ENCODE data around the gene PHC2. TPM values are rescaled to one million over a fixed set of nuclear protein-coding genes. Genes with fewer than 3 reads are reported as not detected.

The PHC2 gene
- total and polyA plus RNA-seq, 2 experiments from 2014 or later: 77.5 to 121 TPM

DNA sequence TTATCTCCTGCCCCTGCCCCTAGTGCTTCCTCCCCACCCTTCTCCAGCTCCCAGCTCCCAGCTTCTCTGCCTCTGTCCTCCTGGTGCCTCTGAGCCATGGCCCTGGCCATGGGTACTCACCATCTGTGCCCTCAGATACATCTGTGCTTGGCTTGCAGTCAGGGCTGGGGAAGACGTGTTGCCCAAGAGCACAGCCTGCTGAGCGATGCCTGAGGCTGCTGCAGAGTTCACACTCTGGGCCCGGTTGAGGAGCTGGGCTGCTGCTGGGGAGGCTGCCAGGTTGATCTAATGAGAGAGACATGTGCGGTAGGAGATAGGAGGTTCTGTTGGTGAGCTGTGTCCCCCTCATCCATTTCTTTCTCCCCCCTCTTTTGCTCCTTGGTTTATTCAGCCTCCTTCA, 60.6 kb downstream of the PHC2 start:
- no peak for TF ChIP-seq EZH2phosphoT487 (IDR thresholded peaks at IDR 0.05; ENCODE audit: low read depth, severe bottlenecking, unreplicated experiment)
- no peak for TF ChIP-seq EZH2 (IDR thresholded peaks at IDR 0.05; ENCODE audit: borderline replicate concordance)
- TF ChIP-seq, protein P1, sequence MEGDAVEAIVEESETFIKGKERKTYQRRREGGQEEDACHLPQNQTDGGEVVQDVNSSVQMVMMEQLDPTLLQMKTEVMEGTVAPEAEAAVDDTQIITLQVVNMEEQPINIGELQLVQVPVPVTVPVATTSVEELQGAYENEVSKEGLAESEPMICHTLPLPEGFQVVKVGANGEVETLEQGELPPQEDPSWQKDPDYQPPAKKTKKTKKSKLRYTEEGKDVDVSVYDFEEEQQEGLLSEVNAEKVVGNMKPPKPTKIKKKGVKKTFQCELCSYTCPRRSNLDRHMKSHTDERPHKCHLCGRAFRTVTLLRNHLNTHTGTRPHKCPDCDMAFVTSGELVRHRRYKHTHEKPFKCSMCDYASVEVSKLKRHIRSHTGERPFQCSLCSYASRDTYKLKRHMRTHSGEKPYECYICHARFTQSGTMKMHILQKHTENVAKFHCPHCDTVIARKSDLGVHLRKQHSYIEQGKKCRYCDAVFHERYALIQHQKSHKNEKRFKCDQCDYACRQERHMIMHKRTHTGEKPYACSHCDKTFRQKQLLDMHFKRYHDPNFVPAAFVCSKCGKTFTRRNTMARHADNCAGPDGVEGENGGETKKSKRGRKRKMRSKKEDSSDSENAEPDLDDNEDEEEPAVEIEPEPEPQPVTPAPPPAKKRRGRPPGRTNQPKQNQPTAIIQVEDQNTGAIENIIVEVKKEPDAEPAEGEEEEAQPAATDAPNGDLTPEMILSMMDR (IDR thresholded peaks at IDR 0.05; ENCODE audit: poor library complexity): no peak
- H3K4me2 ChIP-seq: no peak overlapping the region
- no peaks in the 10 kb centered on the region for H3K9me3 ChIP-seq (ENCODE audit: low read depth)
- no peak overlapping the region for H2AFZ ChIP-seq
- H3K36me3 ChIP-seq (replicated peaks; ENCODE audit: insufficient read depth, low read depth): no peaks in the 10 kb centered on the region
- no peak overlapping the region for H3K4me3 ChIP-seq
- peaks cover 9% of the 10 kb centered on the region for H3K4me1 ChIP-seq (ENCODE audit: insufficient read depth)
- H3K79me2 ChIP-seq: no peaks in the 10 kb centered on the region
- H3K27ac ChIP-seq: no peak overlapping the region
- H3K9me2 ChIP-seq (replicated peaks; ENCODE audit: insufficient read depth): no peaks in the 10 kb centered on the region
- no peaks in the 10 kb centered on the region for H4K20me1 ChIP-seq (ENCODE audit: insufficient read depth, poor library complexity, severe bottlenecking)
- no peaks in the 10 kb centered on the region for H3K27me3 ChIP-seq
- no peak for DNase-seq (ENCODE audit: low spot score)
- WGBS (ENCODE audit: low lambda C conversion rate, missing lambda C conversion rate): 70% methylated on average over 4 of the region's 4 CpGs

GRCh38 chr1:33369764-33370163, 61.1 kb downstream of the PHC2 start:
- H3K27ac ChIP-seq: no peak overlapping the region
- no peak overlapping the region for H3K4me2 ChIP-seq
- H3K79me2 ChIP-seq: no peaks in the 10 kb centered on the region
- H3K27me3 ChIP-seq: no peaks in the 10 kb centered on the region
- no peak for TF ChIP-seq EZH2phosphoT487 (IDR thresholded peaks at IDR 0.05; ENCODE audit: low read depth, severe bottlenecking, unreplicated experiment)
- TF ChIP-seq, protein P1 (IDR thresholded peaks at IDR 0.05; ENCODE audit: poor library complexity): no peak
- TF ChIP-seq EZH2 (IDR thresholded peaks at IDR 0.05; ENCODE audit: borderline replicate concordance): no peak
- H4K20me1 ChIP-seq (ENCODE audit: insufficient read depth, poor library complexity, severe bottlenecking): no peaks in the 10 kb centered on the region
- no peaks in the 10 kb centered on the region for H3K9me3 ChIP-seq (ENCODE audit: low read depth)
- H3K9me2 ChIP-seq (replicated peaks; ENCODE audit: insufficient read depth): no peaks in the 10 kb centered on the region
- no peak overlapping the region for H3K4me3 ChIP-seq
- no peak overlapping the region for H2AFZ ChIP-seq
- no peaks in the 10 kb centered on the region for H3K36me3 ChIP-seq (replicated peaks; ENCODE audit: insufficient read depth, low read depth)
- H3K4me1 ChIP-seq (ENCODE audit: insufficient read depth): peaks cover 15% of the 10 kb centered on the region
- WGBS (ENCODE audit: low lambda C conversion rate, missing lambda C conversion rate): 94% methylated on average over 2 of the region's 2 CpGs
- no peak for DNase-seq (ENCODE audit: low spot score)

GRCh38 chr1:33369081-33369480, 61.8 kb downstream of the PHC2 start:
- no peak overlapping the region for H3K27ac ChIP-seq
- no peak overlapping the region for H3K4me3 ChIP-seq
- H3K9me3 ChIP-seq (ENCODE audit: low read depth): no peaks in the 10 kb centered on the region
- H4K20me1 ChIP-seq (ENCODE audit: insufficient read depth, poor library complexity, severe bottlenecking): no peaks in the 10 kb centered on the region
- no peak for DNase-seq (ENCODE audit: low spot score)
- H3K27me3 ChIP-seq: no peaks in the 10 kb centered on the region
- H3K4me1 ChIP-seq (ENCODE audit: insufficient read depth): peaks cover 20% of the 10 kb centered on the region
- TF ChIP-seq EZH2 (IDR thresholded peaks at IDR 0.05; ENCODE audit: borderline replicate concordance) (no peak), EZH2phosphoT487 (IDR thresholded peaks at IDR 0.05; ENCODE audit: low read depth, severe bottlenecking, unreplicated experiment) (no peak)
- TF ChIP-seq, protein P1 (IDR thresholded peaks at IDR 0.05; ENCODE audit: poor library complexity): no peak
- no peak overlapping the region for H2AFZ ChIP-seq
- H3K9me2 ChIP-seq (replicated peaks; ENCODE audit: insufficient read depth): no peaks in the 10 kb centered on the region
- 93% methylated on average over 9 of the region's 9 CpGs for WGBS (ENCODE audit: low lambda C conversion rate, missing lambda C conversion rate)
- H3K4me2 ChIP-seq: no peak overlapping the region
- no peaks in the 10 kb centered on the region for H3K79me2 ChIP-seq
- no peaks in the 10 kb centered on the region for H3K36me3 ChIP-seq (replicated peaks; ENCODE audit: insufficient read depth, low read depth)

DNA sequence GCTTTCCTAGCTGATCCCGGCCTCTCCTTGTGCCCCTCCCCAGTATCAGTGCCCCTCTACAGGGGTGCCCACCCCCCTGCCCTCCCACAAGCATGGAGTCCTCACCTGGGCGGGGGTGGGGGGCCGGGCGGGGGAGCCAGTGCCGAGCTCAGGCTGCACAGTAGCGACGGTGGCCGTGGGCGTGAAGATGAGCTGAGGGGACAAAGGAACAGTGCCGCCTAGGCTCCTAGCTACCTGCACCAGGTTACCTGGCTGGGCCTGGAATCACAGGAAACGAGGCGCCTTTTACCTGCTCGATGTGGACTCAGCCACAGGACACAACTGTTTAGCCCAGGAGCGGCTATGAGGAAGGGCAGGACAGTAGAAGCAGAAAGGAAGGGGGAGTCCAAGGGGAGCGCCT, 62.5 kb downstream of the PHC2 start:
- no peak for TF ChIP-seq EZH2 (IDR thresholded peaks at IDR 0.05; ENCODE audit: borderline replicate concordance)
- no peak for TF ChIP-seq EZH2phosphoT487 (IDR thresholded peaks at IDR 0.05; ENCODE audit: low read depth, severe bottlenecking, unreplicated experiment)
- TF ChIP-seq, protein P1 (IDR thresholded peaks at IDR 0.05; ENCODE audit: poor library complexity): no peak
- no peak overlapping the region for H2AFZ ChIP-seq
- peaks cover 26% of the 10 kb centered on the region for H3K4me1 ChIP-seq (ENCODE audit: insufficient read depth)
- no peak overlapping the region for H3K27ac ChIP-seq
- WGBS (ENCODE audit: low lambda C conversion rate, missing lambda C conversion rate): 92% methylated on average over 8 of the region's 15 CpGs
- H3K9me3 ChIP-seq (ENCODE audit: low read depth): no peaks in the 10 kb centered on the region
- no peaks in the 10 kb centered on the region for H3K36me3 ChIP-seq (replicated peaks; ENCODE audit: insufficient read depth, low read depth)
- DNase-seq (ENCODE audit: low spot score): no peak
- H3K27me3 ChIP-seq: no peaks in the 10 kb centered on the region
- H4K20me1 ChIP-seq (ENCODE audit: insufficient read depth, poor library complexity, severe bottlenecking): no peaks in the 10 kb centered on the region
- H3K4me2 ChIP-seq: no peak overlapping the region
- no peaks in the 10 kb centered on the region for H3K9me2 ChIP-seq (replicated peaks; ENCODE audit: insufficient read depth)
- no peaks in the 10 kb centered on the region for H3K79me2 ChIP-seq
- no peak overlapping the region for H3K4me3 ChIP-seq
